ENCODE measurements around the gene CACNA2D3. TPM values are rescaled to one million over a fixed set of nuclear protein-coding genes. Genes with fewer than 3 reads are reported as not detected.

The CACNA2D3 gene
- total and polyA plus RNA-seq, 4 experiments from 2014 or later: not detected

DNA sequence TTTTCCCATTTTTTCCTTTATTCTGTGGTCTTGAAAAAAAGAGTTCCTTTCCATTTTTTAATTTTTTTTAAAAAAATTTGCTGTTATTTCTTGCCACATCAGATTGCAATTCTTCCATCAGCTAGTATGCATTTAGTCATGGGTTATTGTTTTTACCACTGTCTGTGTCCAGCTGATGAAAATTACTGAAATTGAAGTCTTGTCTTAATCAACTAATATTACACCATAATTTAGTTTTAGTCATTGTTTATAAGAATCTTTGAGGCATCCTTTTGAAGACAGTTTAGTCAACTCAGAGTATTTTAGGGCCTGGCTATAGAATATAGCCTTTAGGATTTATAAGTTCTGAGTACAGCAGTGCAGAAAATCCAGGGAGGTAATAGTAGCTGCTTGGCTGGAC lies 633.4 kb downstream of the CACNA2D3 start:
- Histone ChIP-seq H3K27me3 (ENCODE audit: insufficient read depth, low read length) (no peaks in the 10 kb centered on the region), H3K4me3 (ENCODE audit: low read length in 2 of 2) (no peak overlapping the region), H3K36me3 (ENCODE audit: insufficient read depth, low read length) (no peaks in the 10 kb centered on the region), H3K9me3 (ENCODE audit: control insufficient read depth in 1 of 2, low read length in 2 of 2) (no peaks in the 10 kb centered on the region), H3K4me1 (ENCODE audit: insufficient read depth, low read length) (no peaks in the 10 kb centered on the region), H3K27ac (ENCODE audit: low read depth, low read length) (no peak overlapping the region)
- Mint-ChIP-seq H3K9me3 (peaks cover 0 to 5% (median 1%) of the 10 kb centered on the region in 8 donors), H3K4me3 (no peak overlapping the region), H3K27ac (no peak overlapping the region), H3K4me1 (no peaks in the 10 kb centered on the region), H3K27me3 (peaks cover 0 to 1% of the 10 kb centered on the region in 2 donors), H3K36me3 (no peaks in the 10 kb centered on the region)
- POLR2A ChIA-PET (ENCODE audit: partially characterized antibody): no interaction called here
- intact Hi-C loops (cut with micrococcal nuclease): no loop called here
- CTCF ChIA-PET (ENCODE audit: partially characterized antibody): no interaction called here
- no peak for DNase-seq

DNA sequence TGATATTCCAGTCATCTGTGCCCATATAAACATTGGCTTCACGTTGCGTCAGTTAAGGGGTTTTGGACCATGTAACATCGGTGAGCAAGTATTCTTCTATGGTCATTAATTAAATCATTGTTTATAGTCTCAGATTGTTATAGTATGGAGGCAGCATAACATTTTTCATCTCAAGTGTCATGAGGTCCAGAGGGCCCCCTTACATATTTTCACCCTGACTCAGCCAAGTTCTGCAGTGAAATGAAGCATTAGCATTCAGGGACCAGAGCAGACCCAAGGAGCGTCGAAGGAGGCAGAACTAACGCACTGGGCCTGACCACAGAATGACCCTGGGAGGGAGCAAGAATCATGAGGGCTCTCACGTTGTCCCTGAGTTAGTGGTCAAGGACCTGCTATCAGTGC lies 634.0 kb downstream of the CACNA2D3 start:
- no peaks in the 10 kb centered on the region for H3K36me3 Mint-ChIP-seq
- peaks cover 0 to 5% (median under 1%) of the 10 kb centered on the region in 8 donors for H3K9me3 Mint-ChIP-seq
- H3K4me1 Mint-ChIP-seq: no peaks in the 10 kb centered on the region
- Histone ChIP-seq H3K9me3 (ENCODE audit: control insufficient read depth in 1 of 2, low read length in 2 of 2) (no peaks in the 10 kb centered on the region), H3K27ac (ENCODE audit: low read depth, low read length) (no peak overlapping the region), H3K4me3 (ENCODE audit: low read length in 2 of 2) (no peak overlapping the region), H3K27me3 (ENCODE audit: insufficient read depth, low read length) (no peaks in the 10 kb centered on the region), H3K36me3 (ENCODE audit: insufficient read depth, low read length) (no peaks in the 10 kb centered on the region), H3K4me1 (ENCODE audit: insufficient read depth, low read length) (no peaks in the 10 kb centered on the region)
- no peak for DNase-seq
- intact Hi-C loops (cut with micrococcal nuclease): no loop called here
- H3K27ac Mint-ChIP-seq: no peak overlapping the region
- ChIA-PET CTCF (ENCODE audit: partially characterized antibody) (no interaction called here), POLR2A (ENCODE audit: partially characterized antibody) (no interaction called here)
- H3K4me3 Mint-ChIP-seq: no peak overlapping the region
- H3K27me3 Mint-ChIP-seq: peaks cover 0 to 1% of the 10 kb centered on the region in 2 donors

GRCh38 chr3:54758461-54758860 lies 636.1 kb downstream of the CACNA2D3 start:
- H3K4me3 ChIP-seq (ENCODE audit: low read length in 2 of 2): no peak overlapping the region

DNA sequence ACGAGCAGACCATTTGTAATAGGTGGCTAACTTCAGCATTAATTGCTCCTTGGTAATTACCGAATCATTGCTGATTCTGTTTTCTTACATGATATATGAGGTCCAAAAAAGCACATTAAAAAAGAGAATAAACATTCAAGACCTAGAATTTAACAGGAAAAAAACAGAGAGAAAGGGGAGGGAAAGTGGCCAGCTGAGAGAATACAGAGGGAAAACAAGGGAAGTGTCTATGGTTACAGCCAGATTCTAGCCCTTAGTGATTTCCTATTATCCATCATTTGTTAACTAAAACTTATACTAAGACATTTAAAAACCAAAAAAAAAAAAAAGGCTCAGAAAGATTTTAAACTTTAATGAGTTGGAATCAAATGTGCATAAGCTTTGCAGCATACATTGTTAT lies 636.8 kb downstream of the CACNA2D3 start:
- intact Hi-C loops (cut with micrococcal nuclease): no loop called here
- ChIA-PET CTCF (ENCODE audit: partially characterized antibody) (no interaction called here), POLR2A (ENCODE audit: partially characterized antibody) (no interaction called here)
- Histone ChIP-seq H3K27me3 (ENCODE audit: insufficient read depth, low read length) (no peaks in the 10 kb centered on the region), H3K4me3 (ENCODE audit: low read length in 2 of 2) (no peak overlapping the region), H3K4me1 (ENCODE audit: insufficient read depth, low read length) (no peaks in the 10 kb centered on the region), H3K27ac (ENCODE audit: low read depth, low read length) (no peak overlapping the region), H3K36me3 (ENCODE audit: insufficient read depth, low read length) (no peaks in the 10 kb centered on the region), H3K9me3 (ENCODE audit: control insufficient read depth in 1 of 2, low read length in 2 of 2) (no peaks in the 10 kb centered on the region)
- no peak for DNase-seq
- Mint-ChIP-seq H3K4me1 (no peaks in the 10 kb centered on the region), H3K4me3 (no peak overlapping the region), H3K36me3 (no peaks in the 10 kb centered on the region), H3K9me3 (peaks cover 0 to 4% (median 0%) of the 10 kb centered on the region in 8 donors), H3K27me3 (peaks cover 0 to 1% of the 10 kb centered on the region in 2 donors), H3K27ac (no peak overlapping the region)

More at GRCh38 chr3:54758461-54758860, 636.1 kb downstream of the CACNA2D3 start:
- no peak overlapping the region for H3K4me3 Mint-ChIP-seq
- intact Hi-C loops (cut with micrococcal nuclease): no loop called here
- POLR2A ChIA-PET (ENCODE audit: partially characterized antibody): no interaction called here
- no peak overlapping the region for H3K27ac Mint-ChIP-seq
- H3K4me1 ChIP-seq (ENCODE audit: insufficient read depth, low read length): no peaks in the 10 kb centered on the region
- H3K27me3 ChIP-seq (ENCODE audit: insufficient read depth, low read length): no peaks in the 10 kb centered on the region
- H3K27me3 Mint-ChIP-seq: peaks cover 0 to 1% of the 10 kb centered on the region in 2 donors
- CTCF ChIA-PET (ENCODE audit: partially characterized antibody): no interaction called here
- H3K27ac ChIP-seq (ENCODE audit: low read depth, low read length): no peak overlapping the region
- H3K36me3 ChIP-seq (ENCODE audit: insufficient read depth, low read length): no peaks in the 10 kb centered on the region
- no peaks in the 10 kb centered on the region for H3K9me3 ChIP-seq (ENCODE audit: control insufficient read depth in 1 of 2, low read length in 2 of 2)
- H3K4me1 Mint-ChIP-seq: no peaks in the 10 kb centered on the region
- H3K36me3 Mint-ChIP-seq: no peaks in the 10 kb centered on the region
- peaks cover 0 to 4% (median 0%) of the 10 kb centered on the region in 8 donors for H3K9me3 Mint-ChIP-seq
- no peak for DNase-seq

DNA sequence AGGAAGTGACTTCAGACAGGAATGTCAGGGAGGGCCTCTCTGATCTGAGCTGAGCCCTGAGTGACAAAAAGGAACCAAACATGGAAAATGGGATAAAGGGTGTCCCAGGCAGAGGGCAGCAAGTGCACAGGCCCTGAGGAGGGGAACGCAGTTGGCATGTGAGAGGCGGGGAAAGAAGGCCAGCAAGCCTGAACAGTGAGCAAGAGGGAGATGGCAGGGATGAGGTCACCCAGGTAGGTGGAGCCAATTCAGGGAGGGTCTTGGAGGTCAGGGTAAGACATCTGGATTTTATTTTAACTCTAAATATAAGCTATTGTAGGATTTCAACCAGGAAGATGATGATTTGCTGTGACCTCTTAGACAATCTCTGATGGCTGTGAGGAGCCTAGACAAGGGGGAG lies 637.8 kb downstream of the CACNA2D3 start:
- Histone ChIP-seq H3K36me3 (ENCODE audit: insufficient read depth, low read length) (no peaks in the 10 kb centered on the region), H3K4me3 (ENCODE audit: low read length in 2 of 2) (no peak overlapping the region), H3K27me3 (ENCODE audit: insufficient read depth, low read length) (no peaks in the 10 kb centered on the region), H3K4me1 (ENCODE audit: insufficient read depth, low read length) (no peaks in the 10 kb centered on the region), H3K9me3 (ENCODE audit: control insufficient read depth in 1 of 2, low read length in 2 of 2) (no peaks in the 10 kb centered on the region), H3K27ac (ENCODE audit: low read depth, low read length) (no peak overlapping the region)
- Mint-ChIP-seq H3K4me1 (no peaks in the 10 kb centered on the region), H3K27me3 (peaks cover 0 to 1% of the 10 kb centered on the region in 2 donors), H3K36me3 (no peaks in the 10 kb centered on the region), H3K9me3 (peaks cover 0 to 4% (median 0%) of the 10 kb centered on the region in 8 donors), H3K27ac (no peak overlapping the region), H3K4me3 (no peak overlapping the region)
- ChIA-PET CTCF (ENCODE audit: partially characterized antibody) (no interaction called here), POLR2A (ENCODE audit: partially characterized antibody) (no interaction called here)
- intact Hi-C loops (cut with micrococcal nuclease): no loop called here
- no peak for DNase-seq

- H3K9me3 Mint-ChIP-seq: peaks cover 0 to 4% (median 0%) of the 10 kb centered on the region in 8 donors
- H3K9me3 ChIP-seq (ENCODE audit: control insufficient read depth in 1 of 2, low read length in 2 of 2): no peaks in the 10 kb centered on the region
- ChIA-PET POLR2A (ENCODE audit: partially characterized antibody) (no interaction called here), CTCF (ENCODE audit: partially characterized antibody) (no interaction called here)
- no peaks in the 10 kb centered on the region for H3K36me3 Mint-ChIP-seq
- intact Hi-C loops (cut with micrococcal nuclease): no loop called here
- no peaks in the 10 kb centered on the region for H3K4me1 ChIP-seq (ENCODE audit: insufficient read depth, low read length)
- H3K4me3 ChIP-seq (ENCODE audit: low read length in 2 of 2): no peak overlapping the region
- H3K4me1 Mint-ChIP-seq: no peaks in the 10 kb centered on the region
- no peak overlapping the region for H3K4me3 Mint-ChIP-seq
- no peak overlapping the region for H3K27ac Mint-ChIP-seq
- no peak for DNase-seq
- H3K27ac ChIP-seq (ENCODE audit: low read depth, low read length): no peak overlapping the region
- H3K27me3 ChIP-seq (ENCODE audit: insufficient read depth, low read length): no peaks in the 10 kb centered on the region
- H3K36me3 ChIP-seq (ENCODE audit: insufficient read depth, low read length): no peaks in the 10 kb centered on the region
- H3K27me3 Mint-ChIP-seq: peaks cover 0 to 1% of the 10 kb centered on the region in 2 donors
These were observed 639.3 kb downstream of the CACNA2D3 start for GRCh38 chr3:54761637-54762036.

- POLR2A ChIA-PET (ENCODE audit: partially characterized antibody): no interaction called here
- peaks cover 0 to 1% of the 10 kb centered on the region in 2 donors for H3K27me3 Mint-ChIP-seq
These were observed 642.6 kb downstream of the CACNA2D3 start for GRCh38 chr3:54764911-54765310.

DNA sequence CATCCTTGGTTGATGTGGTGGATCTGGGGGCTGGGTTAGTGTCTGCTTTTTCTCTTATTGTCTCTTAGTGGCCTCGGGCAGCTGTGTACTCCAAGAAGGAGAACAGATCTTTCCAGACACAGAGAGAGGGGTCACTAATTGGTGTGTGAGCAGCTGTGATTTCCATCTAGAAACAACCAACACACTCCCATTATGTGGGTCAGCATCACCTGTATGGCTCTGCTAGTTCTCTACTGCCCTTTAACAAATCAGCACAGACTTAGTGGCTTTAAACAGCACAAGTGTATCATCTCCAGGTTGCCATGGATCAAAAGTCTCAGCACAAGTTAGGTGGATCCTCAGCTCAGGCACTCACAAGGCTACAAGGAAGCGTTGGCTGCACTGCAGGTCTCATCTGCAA lies 648.7 kb downstream of the CACNA2D3 start:
- Histone ChIP-seq H3K27ac (ENCODE audit: low read depth, low read length) (no peak overlapping the region), H3K36me3 (ENCODE audit: insufficient read depth, low read length) (no peaks in the 10 kb centered on the region), H3K9me3 (ENCODE audit: control insufficient read depth in 1 of 2, low read length in 2 of 2) (no peaks in the 10 kb centered on the region), H3K4me3 (ENCODE audit: low read length in 2 of 2) (no peak overlapping the region), H3K4me1 (ENCODE audit: insufficient read depth, low read length) (no peaks in the 10 kb centered on the region), H3K27me3 (ENCODE audit: insufficient read depth, low read length) (no peaks in the 10 kb centered on the region)
- no peak for DNase-seq
- no peak overlapping the region for H3K4me3 Mint-ChIP-seq
- intact Hi-C loops (cut with micrococcal nuclease): no loop called here
- H3K27me3 Mint-ChIP-seq: no peaks in the 10 kb centered on the region
- peaks cover 0 to 2% (median 0%) of the 10 kb centered on the region in 8 donors for H3K9me3 Mint-ChIP-seq
- H3K4me1 Mint-ChIP-seq: no peaks in the 10 kb centered on the region
- ChIA-PET CTCF (ENCODE audit: partially characterized antibody) (no interaction called here), POLR2A (ENCODE audit: partially characterized antibody) (no interaction called here)
- no peaks in the 10 kb centered on the region for H3K36me3 Mint-ChIP-seq
- H3K27ac Mint-ChIP-seq: no peak overlapping the region

More at GRCh38 chr3:54764911-54765310, 642.6 kb downstream of the CACNA2D3 start:
- H3K4me3 Mint-ChIP-seq: no peak overlapping the region
- no peaks in the 10 kb centered on the region for H3K36me3 Mint-ChIP-seq
- no peaks in the 10 kb centered on the region for H3K36me3 ChIP-seq (ENCODE audit: insufficient read depth, low read length)
- intact Hi-C loops (cut with micrococcal nuclease): no loop called here
- peaks cover 0 to 4% (median 0%) of the 10 kb centered on the region in 8 donors for H3K9me3 Mint-ChIP-seq
- no peaks in the 10 kb centered on the region for H3K27me3 ChIP-seq (ENCODE audit: insufficient read depth, low read length)
- no peaks in the 10 kb centered on the region for H3K4me1 ChIP-seq (ENCODE audit: insufficient read depth, low read length)
- no peak overlapping the region for H3K27ac ChIP-seq (ENCODE audit: low read depth, low read length)
- CTCF ChIA-PET (ENCODE audit: partially characterized antibody): no interaction called here
- H3K4me1 Mint-ChIP-seq: no peaks in the 10 kb centered on the region
- no peak overlapping the region for H3K4me3 ChIP-seq (ENCODE audit: low read length in 2 of 2)
- no peak overlapping the region for H3K27ac Mint-ChIP-seq
- no peak for DNase-seq
- no peaks in the 10 kb centered on the region for H3K9me3 ChIP-seq (ENCODE audit: control insufficient read depth in 1 of 2, low read length in 2 of 2)

Measured in CD4-positive, alpha-beta memory T cell (primary cell).